Left colon (tissue), 2 donors: ENCODE results near the gene BAIAP3. TPM values are rescaled to one million over a fixed set of nuclear protein-coding genes. Genes with fewer than 3 reads are reported as not detected.

Experiments used
- ATAC-seq: fragments of 200-7000 bp; cut with Tn5 transposase; one replicate; pipeline ENCODE4 v1.9.1; 2020; ENCODE audit warnings: mild to moderate bottlenecking, moderate library complexity
- DNase-seq, 2 donors: peaks; one replicate each; pipeline ENCODE4 v3.0.0-alpha.2; 2020
- intact Hi-C, 2 donors: fragments of 100-400 bp; cut with DNase I in 1 of 2; cut with micrococcal nuclease in 1 of 2; formaldehyde crosslinking; loops; one replicate each; pipeline versions ENCODE4 v1.11.2 to v1.14.0; 2022; cut with DNase I, micrococcal nuclease
- total RNA-seq, 2 donors: library from RNA; stranded (reverse); fragmentation: NEBNext Ultra II Directional; extraction: Animal tissue kit (Norgen Biotek cat#: 25700); gene quantifications; one replicate each; pipeline ENCODE4 v1.2.1, GENCODE V29; 2021
- donor health status: DM: no; HTN: no; CAD: no.
- donor health status: DM: yes; HTN: yes; CAD: no.

The BAIAP3 gene
- total RNA-seq, 2 donors from 2014 or later = 7.5 to 12.3 TPM

DNA sequence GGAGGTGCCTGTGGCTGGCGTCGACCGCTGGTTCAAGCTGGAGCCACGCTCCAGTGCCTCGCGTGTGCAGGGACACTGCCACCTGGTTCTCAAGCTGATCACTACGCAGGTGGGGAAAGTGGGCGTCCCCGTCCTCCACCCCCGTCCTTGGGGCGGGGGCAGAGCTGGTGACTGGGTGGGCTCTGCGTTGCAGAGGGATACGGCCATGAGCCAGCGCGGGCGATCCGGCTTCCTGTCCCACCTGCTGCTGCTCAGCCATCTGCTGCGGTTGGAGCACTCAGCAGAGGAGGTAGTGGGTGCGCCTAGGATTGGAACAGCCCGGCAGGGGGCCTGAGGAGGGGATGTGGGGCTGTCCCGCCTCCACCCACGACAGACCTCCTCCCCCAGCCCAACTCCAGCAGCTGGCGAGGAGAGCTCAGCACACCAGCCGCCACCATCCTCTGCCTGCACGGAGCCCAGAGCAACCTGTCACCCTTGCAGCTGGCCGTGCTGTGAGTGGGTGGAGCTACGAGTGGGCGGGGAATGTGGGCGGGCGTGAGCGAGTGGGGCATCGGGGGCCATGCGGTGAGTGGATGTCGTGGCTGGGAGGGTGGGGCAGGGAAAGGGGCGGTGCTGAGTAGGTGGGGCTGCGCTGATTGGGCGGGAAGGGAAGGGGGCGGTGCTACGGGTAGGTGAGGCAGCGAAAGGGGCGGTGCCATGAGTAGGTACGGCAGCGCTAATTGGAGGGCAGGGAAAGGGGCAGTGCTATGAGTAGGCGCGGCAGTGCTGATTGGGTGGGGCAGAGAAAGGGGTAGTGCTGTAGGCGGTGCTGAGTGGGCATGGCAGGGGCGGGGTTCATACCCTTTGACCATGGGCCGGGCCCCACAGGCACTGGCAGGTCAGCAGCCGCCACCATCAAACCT is 9.3 kb downstream of the BAIAP3 start:
- intact Hi-C loops = no loop called here
- peak; percentile 98 for DNase-seq
- ATAC-seq = peak; percentile 90

DNA sequence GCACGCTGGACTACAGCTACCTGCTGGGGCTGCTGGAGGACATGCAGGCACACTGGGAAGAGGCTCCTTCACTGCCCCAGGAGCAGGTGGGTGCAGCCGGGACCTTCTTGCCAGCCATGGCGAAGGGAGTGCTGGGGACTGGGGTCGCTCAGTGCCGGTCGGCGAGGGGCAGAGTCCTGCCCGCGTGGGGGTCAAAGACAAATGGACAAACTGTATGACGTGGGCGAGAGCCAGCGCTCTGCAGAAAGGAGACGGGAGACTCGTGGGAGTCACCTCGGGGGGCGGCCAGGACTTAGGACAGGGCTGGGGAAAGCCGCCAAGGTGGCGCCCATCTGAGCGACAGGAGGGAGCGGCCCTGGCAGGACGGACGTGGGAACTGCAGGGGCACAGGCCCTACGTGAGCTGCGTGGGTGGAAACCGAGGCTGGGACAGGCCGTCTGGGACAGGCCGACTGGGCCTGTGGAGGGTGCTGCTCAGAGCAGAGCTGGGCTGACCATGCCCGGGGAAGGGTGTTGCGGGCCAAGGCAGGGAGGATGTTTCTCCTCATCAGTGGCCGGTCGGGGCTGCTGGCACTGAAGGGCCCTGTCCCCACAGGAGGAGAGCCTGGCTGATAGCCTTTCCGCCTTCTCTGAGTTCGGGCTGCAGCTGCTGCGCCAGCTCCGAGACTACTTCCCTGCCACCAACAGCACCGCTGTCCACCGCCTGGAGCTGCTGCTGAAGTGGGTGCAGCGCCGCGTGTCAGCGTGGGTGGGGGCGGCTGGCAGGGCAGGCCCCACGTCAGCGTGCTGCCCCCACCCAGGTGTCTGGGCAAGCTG is 10.2 kb downstream of the BAIAP3 start:
- intact Hi-C loops = no loop called here
- peak; percentile 22 for ATAC-seq
- DNase-seq = peak in 1 of 2 donors; percentile 47

DNA sequence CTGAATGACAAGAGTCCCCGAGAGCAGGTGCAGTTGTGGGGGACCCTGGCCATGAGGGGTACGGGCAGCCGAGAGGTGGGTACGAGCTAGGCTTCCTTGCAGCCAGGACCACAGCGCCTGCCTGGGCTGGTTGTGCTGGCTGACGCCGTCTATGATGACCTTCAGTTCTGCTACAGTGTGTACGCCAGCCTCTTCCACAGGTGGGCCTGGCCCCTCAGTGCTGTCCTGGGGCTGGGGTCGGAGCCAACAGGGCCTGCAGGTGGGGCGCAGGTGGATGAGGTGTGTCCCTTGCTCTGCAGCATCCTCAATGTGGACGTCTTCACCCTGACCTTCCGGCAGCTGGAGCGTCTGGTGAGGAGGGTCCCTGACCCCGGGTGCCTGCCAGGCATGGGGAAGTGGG is 11.1 kb downstream of the BAIAP3 start:
- intact Hi-C loops = no loop called here
- DNase-seq = no peak
- ATAC-seq = no peak

DNA sequence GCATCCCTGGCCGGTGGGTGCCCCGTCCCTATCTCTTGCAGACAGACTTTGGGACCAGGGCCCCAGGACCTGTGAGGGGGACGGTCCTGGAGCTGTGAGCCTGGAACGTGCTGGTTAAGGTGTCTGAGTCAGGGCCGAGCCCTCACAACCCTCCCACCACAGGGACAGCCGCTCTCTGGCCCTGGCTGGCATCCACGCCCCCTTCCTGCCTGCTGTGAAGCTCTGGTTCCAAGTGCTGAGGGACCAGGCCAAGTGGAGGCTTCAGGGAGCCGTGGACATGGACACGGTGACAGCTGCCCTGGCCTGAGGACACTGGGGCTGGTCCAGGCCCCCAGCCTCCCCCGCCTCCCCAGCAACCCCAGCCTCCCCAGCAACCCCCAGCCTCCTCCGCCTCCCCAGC is 11.6 kb downstream of the BAIAP3 start:
- ATAC-seq (no peak), DNase-seq (no peak)
- intact Hi-C loops = no loop called here

DNA sequence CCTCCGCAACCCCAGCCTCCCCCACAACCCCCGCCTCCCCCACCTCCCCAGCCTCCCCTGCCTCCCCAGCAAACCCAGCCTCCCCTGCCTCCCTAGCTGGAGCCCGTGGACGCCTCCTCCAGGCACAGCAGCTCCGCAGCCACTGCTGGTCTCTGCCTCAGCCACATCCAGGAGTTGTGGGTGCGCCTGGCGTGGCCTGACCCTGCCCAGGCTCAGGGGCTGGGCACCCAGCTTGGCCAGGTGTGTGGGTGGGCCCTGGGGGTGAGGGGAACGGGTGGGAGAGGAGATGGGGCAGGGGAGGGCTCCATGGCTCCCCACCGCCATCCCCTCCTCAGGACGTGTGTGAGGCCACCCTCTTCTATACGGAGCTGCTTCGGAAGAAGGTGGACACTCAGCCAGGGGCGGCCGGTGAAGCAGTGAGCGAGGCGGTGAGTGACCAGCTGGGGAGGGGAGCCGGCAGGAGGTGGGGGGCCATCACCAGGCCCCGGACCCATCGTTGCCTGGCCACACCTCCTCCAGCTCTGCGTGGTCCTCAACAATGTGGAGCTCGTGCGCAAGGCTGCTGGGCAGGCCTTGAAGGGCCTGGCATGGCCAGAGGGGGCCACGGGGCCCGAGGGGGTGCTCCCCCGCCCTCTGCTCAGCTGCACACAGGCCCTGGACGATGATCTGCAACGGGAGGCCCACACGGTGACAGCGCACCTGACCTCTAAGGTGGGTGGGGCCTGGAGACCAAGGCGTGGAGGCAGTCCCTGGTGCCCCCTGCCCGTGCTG is 12.4 kb downstream of the BAIAP3 start:
- ATAC-seq (no peak), DNase-seq (peak in 1 of 2 donors; percentile 4)
- intact Hi-C loops = no loop called here

DNA sequence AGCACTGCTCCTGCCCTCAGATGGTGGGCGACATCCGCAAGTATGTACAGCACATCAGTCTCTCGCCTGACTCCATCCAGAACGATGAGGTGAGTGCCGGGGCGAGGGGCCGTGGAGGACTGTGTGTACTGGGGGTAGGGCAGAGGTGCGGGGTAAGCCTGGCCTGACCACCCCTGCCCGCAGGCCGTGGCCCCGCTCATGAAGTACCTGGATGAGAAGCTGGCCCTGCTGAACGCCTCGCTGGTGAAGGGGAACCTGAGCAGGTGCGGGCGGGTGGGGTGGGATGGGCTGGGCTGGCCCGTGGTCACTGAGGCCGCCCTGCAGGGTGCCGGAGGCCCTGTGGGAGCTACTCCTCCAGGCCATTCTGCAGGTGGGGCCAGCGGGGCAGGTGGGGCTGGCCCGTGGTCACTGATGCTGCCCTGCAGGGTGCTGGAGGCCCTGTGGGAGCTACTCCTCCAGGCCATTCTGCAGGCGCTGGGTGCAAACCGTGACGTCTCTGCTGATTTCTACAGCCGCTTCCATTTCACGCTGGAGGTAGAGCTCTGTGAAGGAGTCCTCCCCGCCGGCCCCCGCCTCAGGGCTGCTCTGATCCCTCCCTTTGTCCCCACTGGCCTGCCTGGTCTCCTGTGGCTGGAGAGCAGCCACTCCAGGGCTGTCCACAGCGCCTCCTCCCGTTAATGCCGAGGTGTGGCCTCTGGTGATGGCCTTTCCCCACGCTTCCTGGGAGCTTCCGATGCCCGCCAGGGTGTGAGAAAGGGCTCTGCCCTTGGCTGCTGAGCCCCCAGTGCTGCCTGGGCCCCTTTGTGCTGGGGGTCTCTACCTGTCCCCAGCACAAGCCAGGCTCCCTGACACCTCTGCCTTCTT is 13.2 kb downstream of the BAIAP3 start:
- ATAC-seq (no peak), DNase-seq (peak in 1 of 2 donors; percentile 27)
- intact Hi-C loops = no loop called here

DNA sequence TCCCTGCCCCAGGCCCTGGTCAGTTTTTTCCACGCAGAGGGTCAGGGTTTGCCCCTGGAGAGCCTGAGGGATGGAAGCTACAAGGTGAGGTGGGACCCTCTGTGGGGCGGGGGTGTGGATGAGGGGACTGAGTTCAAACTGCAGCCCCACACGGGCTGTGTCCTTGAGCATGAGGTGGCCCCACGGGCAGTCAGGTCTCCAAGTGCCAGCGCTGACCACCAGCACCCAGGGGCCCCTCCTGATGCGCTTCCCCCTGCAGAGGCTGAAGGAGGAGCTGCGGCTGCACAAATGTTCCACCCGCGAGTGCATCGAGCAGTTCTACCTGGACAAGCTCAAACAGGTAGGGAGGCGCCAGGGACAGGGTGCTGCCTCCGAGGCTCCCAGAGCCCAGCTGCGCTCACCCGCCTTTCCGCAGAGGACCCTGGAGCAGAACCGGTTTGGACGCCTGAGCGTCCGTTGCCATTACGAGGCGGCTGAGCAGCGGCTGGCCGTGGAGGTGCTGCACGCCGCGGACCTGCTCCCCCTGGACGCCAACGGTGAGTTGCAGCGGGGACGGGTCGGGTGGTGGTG is 13.9 kb downstream of the BAIAP3 start:
- ATAC-seq (no peak), DNase-seq (no peak)
- intact Hi-C loops = no loop called here

DNA sequence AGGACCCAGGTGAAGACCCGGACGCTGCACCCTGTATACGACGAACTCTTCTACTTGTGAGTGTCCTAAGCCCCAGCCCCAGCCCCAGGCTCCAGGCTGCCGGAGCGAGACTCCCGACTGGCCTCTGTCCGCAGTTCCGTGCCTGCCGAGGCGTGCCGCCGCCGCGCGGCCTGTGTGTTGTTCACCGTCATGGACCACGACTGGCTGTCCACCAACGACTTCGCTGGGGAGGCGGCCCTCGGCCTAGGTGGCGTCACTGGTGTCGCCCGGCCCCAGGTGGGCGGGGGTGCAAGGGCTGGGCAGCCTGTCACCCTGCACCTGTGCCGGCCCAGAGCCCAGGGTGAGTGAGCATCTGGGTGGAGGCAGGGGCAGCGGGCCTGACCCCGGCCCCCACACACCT is 14.5 kb downstream of the BAIAP3 start:
- intact Hi-C loops = no loop called here
- ATAC-seq = no peak

DNA sequence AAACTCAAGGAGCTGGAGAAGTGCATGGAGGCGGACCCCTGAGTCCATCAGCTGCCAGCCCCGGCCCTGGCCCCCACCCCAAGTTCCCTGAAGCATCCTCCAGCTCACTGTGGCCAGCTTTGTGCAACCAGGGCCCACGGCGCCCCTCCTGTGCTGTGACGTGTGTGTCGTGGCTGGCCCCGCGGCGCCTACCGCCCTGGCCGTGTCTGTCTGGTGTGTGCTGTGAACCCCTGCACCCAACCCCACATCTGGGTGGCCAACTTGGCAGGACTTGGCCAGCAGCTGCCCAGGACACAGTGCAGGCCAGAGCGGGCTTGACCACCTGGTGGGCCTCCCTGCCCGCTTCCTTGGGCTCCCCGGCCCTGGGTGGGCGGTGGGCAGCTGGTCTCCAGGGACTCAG is 15.0 kb downstream of the BAIAP3 start:
- ATAC-seq (no peak), DNase-seq (no peak)
- intact Hi-C loops = no loop called here

More for the DNA sequence above, 14.5 kb downstream of the BAIAP3 start:
- DNase-seq = peak in 1 of 2 donors; percentile 7

DNA sequence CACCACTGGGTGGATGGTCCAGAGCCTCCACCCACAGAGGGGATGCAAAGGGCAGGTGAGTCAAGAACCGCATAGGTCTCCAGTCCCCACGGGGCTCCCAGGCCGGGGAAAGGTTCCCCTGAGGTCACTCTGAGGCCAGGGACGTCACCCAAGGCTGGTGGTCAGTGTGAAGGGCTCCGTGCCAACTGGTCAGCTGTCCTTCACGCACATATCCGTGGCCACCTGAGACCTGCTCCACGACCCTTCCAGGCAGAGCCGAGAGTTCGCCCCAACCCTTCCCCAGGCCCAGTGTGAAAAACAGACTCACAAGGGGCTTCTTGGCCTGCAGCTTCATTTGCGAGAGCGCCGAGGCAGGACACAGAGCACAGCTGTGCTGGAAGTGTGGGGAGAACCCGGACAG is 15.5 kb downstream of the BAIAP3 start:
- DNase-seq = no peak
- intact Hi-C loops = no loop called here
- no peak for ATAC-seq

DNA sequence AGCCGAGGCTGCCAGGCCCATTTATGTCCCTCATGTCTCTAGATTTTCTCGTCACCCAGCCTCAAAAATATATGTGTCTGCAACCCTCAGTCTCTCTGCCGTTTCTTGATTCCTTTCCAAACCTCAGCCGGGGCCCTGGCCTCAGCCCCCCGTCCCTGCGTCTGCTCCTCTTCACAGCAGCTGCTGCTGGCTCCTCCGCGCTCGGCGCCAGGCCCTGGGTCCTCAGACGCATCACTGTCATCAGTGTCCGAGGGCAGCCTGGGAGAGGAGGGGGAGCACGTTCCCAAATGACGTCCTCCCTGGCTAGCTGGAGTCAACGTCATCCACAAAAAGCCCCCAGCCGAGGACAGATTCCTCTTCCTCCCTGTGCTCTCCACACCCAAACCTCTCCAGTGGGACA is 15.9 kb downstream of the BAIAP3 start:
- intact Hi-C loops = no loop called here
- ATAC-seq = no peak
- DNase-seq = no peak

DNA sequence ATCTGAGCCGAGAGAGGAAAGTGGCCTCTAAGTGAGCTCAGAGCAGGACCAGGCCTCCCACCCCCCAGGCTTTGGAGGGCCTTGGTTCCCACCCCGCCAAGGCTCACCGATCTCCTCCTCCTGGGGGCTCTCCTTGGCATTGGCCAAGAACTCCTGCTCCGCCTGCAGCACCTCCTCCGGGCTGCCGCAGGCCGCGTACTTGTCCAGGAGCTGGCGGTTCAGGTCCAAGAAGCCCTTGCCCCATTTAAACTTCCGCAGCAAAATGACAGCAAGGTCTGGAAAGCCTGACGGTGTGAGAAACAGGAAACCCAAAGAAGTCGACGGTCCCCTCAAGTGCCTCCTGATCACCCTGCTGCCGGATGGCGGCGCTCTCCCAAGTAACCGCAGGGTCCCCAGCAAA is 16.5 kb downstream of the BAIAP3 start:
- ATAC-seq = no peak
- no peak for DNase-seq
- intact Hi-C loops = no loop called here

DNA sequence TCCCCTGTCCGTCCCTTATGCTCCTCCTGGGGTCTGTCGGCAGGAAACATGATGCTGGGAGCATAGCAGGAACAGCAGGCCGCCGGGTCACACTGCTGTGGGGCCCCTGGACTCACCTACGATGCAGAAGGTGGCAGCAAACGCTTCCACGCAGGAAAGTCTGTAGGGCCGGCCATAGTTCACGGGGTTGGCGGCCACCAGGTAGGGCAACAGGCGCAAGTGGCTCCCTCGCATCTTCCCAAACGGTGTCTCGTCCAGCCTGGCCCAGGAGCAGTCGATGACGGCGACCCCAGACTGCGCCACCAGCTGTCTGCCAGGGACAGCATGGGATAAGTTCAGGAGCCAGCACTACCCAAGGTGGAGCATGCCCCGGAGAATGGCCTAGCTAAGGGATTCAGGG is 17.2 kb downstream of the BAIAP3 start:
- intact Hi-C loops = no loop called here
- ATAC-seq (no peak), DNase-seq (no peak)

DNA sequence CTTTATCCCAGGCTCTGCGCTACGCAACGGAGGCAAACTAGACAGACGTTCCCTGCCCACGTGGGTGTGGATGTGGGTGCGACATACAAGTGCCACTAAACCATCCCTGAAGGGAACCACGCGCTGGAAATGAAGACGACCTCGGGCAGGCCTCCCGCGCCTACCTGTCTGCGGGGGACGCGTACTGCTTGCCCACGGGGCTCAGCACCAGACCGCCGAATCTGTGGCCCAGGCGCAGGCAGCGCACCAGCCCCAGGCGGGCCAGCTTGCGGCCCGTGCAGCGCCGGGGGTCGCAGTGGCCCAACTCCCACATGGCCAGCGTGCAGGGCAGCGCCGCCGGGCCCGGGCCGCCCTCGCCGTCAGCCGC is 17.8 kb downstream of the BAIAP3 start:
- intact Hi-C loops = no loop called here
- ATAC-seq (peak; percentile 11), DNase-seq (no peak)

DNA sequence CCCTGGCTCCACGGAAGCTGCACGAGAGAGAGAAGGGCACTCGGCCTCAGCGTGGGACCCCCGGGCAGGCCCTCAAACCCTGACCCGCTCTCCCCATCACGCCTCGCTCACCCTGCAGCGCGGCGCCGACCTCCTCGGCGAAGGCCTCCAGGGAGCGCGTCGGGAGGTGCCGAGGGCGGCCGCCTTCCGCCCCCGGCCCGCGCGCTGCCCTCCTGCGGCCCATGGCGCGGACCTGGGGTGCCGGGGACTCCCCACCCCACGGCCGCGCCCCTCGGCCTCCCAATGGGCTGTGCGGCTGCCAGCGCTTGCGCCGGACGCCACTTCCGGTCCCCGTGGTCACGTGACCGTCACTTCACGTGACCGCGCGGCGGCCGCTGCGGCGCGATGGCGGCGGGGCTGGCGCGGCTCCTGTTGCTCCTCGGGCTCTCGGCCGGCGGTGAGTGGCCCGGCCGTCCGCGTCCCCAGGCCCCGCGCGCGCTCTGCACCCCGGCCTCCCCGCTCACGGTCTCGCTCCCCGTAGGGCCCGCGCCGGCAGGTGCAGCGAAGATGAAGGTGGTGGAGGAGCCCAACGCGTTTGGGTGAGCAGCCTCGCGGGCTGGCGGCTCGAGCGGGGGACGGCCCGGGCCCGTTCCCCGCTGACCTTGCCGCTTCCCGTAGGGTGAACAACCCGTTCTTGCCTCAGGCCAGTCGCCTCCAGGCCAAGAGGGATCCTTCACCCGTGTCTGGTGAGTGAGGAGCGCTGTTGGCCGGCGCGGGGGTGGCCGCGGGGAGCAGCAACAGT is 18.3 kb downstream of the BAIAP3 start, which contains the start of the genes GNPTG and TSR3:
TSS of gene GNPTG (plus strand) at position 350 of the 781 bp plus-strand sequence. CDS start at position 385, 35 bp downstream.
TSS of gene TSR3 (minus strand) at position 297 of the 781 bp plus-strand sequence. CDS start at position 223, 74 bp downstream.
- ATAC-seq (peak; percentile 86), DNase-seq (peak; percentile 83 to 89)
- intact Hi-C loops = no loop called here

DNA sequence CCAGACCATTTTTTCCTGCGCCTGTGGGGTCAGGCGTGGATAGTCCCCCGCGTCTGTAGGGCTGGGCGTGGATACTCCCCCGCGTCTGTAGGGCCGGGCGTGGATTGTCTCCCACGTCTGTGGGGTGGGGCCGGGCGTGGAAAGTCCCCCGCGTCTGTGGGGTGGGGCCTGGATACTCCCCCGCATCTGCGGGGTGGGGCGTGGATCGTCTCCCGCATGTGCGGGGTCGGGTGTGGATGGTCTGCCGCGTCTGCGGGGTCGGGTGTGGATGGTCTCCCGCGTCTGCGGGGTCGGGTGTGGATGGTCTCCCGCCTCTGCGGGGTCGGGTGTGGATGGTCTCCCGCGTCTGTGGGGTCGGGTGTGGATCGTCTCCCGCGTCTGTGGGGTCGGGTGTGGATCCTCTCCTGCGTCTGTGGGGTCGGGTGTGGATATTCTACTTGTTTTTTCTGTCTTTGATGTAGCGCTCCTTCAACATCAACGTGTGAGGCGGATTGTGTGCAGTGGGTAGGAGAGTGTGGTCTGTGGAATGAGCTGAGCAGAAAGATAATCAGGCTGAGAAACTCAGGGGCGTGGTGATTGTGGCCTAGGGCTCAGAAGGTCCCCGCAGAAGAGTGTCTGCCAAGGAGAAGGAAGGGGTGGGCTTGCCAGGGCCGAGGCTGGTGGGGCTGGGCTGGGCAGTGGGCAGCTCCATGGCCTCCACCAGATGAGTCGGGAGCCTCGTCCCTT is 21.5 kb downstream of the BAIAP3 start:
- intact Hi-C loops = no loop called here
- ATAC-seq (no peak), DNase-seq (no peak)
